ENCODE results near the gene NIPAL1.

DNA sequence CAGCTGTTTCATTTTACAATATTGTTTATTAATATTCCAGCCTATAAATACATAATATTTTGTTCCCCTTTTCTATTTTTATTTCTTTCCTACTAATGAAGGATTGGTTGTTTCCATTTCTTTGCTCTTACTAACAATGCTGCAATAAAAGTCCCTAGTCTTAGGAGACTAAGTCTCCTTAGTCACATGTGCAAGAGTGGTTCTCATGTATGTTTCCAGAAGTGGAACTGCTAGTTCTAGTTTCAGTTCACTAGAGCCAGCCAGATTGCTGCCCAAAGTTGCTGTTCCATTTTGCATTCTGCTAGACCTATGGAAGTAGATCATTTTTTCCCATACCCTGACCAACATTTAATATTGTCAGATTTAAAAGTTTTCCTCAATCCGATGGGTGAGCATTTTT lies 44.4 kb upstream of the NIPAL1 start:
- TF ChIP-seq, protein P1, sequence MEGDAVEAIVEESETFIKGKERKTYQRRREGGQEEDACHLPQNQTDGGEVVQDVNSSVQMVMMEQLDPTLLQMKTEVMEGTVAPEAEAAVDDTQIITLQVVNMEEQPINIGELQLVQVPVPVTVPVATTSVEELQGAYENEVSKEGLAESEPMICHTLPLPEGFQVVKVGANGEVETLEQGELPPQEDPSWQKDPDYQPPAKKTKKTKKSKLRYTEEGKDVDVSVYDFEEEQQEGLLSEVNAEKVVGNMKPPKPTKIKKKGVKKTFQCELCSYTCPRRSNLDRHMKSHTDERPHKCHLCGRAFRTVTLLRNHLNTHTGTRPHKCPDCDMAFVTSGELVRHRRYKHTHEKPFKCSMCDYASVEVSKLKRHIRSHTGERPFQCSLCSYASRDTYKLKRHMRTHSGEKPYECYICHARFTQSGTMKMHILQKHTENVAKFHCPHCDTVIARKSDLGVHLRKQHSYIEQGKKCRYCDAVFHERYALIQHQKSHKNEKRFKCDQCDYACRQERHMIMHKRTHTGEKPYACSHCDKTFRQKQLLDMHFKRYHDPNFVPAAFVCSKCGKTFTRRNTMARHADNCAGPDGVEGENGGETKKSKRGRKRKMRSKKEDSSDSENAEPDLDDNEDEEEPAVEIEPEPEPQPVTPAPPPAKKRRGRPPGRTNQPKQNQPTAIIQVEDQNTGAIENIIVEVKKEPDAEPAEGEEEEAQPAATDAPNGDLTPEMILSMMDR (IDR thresholded peaks at IDR 0.05) = no peak
- TF ChIP-seq POLR2A (IDR thresholded peaks at IDR 0.05) = no peak

All from lower leg skin (tissue), 3 donors.